ENCODE measurements around the gene GPX4.
A peak's percentile ranks its signal among the peaks of the same experiment; 100 is the strongest.
"Not testable (repeated sequence)": the region's sequence is repeated elsewhere in the genome, so short reads cannot be mapped to it uniquely, and the experiment has no call there.

The GPX4 gene

DNA sequence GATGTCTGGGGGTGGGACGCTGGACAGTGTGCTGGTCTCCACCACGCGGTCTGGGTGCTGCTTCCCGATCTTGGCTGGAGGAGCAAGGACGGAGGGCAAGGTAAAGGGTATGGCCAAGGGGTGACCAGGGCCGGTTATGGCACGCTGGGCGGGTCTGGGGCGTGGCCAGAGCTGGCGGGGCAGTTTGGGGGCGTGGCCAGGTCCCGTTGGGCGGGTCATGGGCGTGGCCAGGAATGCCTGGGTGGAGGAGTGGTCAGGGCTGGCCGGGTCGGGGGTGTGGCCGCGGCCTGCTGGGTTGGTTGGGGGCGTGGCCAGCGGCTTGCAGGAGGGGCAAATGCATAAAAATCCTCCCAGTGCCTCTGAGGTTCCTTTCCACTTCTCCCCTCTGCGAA, 19.2 kb downstream of the GPX4 start:
- no peak overlapping the region for H3K4me3 ChIP-seq
- peak overlapping the region in 2 of 21 experiments; percentile 3 to 46 for H3K27ac ChIP-seq

DNA sequence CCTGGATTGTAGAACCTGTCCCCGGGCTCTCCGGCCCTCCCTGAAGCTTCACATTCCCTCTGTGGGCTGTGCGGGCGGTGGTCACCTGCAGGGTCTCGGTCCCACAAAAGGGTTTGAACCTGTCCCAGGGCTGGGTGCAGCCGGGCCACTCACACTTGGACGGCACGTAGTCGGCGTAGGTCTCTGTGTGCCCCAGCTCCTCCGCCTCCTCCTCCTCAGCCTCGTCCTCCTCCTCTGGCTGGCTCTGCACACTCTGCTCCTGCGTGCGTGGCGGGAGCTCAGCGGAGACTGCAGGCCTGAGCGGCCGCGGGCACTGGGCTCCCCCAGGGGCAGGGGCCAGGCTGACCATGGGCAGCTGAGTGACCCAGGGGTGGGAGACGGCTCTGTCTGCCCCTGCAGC, 19.6 kb downstream of the GPX4 start:
- H3K4me3 ChIP-seq: no peak overlapping the region
- H3K27ac ChIP-seq: peak overlapping the region in 9 of 21 experiments; percentile 3 to 73 (median 46)

DNA sequence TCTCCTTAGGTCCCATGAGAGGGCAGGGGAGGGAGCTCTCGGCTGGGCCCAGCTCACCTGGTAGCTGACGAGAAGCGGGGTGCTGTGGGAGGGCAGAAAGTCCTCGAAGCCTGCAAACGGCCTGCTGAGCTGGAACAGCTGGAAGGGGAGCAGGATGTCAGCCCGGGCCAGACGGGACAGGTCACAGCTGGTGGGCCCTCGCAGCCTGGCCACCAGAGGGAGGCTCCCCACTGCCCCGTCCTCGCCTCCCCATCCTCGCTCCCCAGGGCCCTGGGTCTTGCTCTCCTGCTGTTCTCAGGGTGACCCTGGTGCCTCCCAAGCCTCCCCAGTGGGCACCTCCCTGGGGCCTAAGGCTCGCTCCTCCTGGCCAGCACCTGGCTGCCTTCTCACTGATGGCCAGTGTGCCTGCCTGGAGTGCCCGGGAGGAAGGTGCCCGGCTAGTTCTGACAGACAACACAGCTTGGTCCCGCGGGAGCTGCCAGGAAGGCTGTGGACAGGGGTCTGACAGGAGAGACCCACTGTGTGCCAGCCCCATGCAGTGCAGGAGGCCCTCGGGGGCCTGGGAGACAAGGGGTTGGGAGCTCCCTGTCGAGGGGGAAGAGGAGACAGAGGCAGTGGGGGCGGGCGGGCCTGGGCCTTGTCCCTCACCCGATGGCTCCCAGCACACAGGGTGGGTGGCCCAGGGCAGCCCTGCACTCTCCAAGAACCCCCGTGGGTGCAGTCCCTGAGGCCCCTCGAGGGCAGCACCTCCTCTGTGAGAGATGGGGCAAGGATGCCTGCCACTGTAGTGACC, 20.3 kb downstream of the GPX4 start:
- Histone ChIP-seq H3K27ac (peak overlapping the region in 12 of 21 experiments; percentile 4 to 73 (median 42)), H3K4me3 (no peak overlapping the region)

DNA sequence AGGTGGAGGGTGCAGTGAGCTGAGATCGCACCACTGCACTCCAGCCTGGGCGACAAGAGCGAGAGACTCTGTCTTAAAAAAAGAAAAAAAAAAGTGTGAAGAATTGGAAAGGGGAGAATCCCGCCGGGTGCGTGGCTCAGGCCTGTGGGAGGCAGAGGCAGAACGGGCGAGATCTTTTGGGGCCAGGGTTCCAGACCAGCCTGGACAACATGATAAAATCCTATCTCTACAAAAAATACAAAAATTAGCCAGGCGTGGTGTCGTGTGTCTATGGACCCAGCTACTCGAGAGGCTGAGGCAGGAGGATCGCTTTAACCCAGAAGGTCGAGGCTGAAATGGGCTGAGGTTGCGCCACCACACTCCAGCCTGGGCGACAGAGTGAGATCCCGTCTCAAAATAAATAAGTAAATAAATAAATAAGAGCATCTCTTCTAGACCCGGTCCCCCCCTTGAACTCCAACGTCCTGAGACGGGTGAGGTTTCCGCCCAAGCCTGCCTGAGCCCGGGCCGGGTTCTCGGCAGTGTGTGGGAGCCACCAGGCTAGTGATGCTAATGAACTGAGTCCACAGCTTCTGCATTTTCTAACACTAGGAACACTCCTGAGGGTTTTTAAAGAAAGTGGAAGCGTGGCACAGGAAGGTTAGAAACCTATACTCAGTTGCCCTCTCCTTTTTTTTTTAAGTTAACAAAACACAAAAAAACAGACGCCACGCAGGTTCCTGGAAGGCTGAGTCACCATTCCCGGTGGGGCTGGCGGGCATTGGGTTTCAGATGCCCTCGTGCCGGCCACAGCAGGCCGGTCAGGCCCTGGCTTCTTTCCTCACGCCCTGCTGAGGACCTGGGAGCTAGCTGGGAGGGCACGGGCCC, 22.0 kb downstream of the GPX4 start:
- peak overlapping the region in 18 of 21 experiments; percentile 0 to 75 (median 54) for H3K27ac ChIP-seq

DNA sequence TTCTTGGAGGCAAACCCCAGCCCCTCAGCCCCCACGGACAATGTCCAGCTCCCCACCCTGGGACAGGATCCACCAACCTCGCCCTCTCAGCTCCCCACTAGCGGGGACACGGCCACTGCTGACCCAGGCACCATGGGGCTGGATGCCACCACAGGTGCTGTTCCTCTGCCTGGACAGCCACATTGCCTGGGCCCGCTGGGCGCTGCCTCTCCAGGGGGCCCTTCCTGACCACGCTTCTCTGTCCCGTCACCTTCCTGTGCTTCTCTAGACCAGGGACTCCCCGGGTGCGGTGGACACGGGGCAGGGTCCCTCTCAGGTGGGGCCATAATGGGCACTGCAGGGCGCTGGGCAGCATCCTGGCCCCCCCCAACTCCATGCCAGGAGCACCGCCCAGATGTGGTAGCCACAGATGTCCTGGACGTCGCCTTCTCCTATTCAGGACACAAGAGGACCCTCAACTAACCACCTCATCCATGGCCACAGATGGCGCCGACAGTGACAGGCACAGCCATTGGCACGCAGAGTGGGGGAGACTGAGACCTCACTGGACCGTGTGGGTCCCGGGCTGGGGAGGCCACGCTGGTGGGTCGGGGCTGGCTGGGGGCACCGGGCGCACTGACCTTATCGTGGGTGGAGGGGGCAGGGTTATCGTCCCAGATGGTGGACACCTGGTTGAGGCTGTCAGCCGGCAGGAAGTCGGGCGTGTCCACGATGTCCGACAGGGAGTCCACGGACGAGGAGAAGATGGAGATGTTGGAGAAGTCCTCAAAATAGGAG, 23.4 kb downstream of the GPX4 start:
- peak overlapping the region in 16 of 21 experiments; percentile 7 to 75 (median 52) for H3K27ac ChIP-seq
- H3K4me3 ChIP-seq: peak overlapping the region in 1 of 7 experiments; percentile 4

More for the DNA sequence above, 22.0 kb downstream of the GPX4 start:
- H3K4me3 ChIP-seq: no peak overlapping the region

DNA sequence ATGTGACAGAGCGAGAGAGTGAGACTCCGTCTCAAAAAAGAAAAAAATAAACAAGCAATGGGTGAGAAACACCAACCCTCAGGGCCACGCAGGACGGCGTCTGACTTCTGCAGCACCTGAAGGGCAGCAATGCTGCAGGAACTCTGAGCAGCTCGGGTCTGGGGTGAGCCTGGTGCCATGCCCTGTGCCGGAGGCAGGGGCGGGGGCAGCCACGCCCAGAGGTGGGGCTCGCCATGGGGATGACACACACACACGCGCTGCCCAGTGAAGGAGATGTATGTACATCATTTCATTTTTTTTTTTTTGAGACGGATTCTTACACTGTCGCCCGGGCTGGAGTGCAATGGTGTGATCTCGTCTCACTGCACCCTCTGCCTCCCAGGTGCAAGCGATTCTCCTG, 24.3 kb downstream of the GPX4 start:
- H3K27ac ChIP-seq: peak overlapping the region in 5 of 21 experiments; percentile 2 to 60 (median 44)
- no peak overlapping the region for H3K4me3 ChIP-seq

DNA sequence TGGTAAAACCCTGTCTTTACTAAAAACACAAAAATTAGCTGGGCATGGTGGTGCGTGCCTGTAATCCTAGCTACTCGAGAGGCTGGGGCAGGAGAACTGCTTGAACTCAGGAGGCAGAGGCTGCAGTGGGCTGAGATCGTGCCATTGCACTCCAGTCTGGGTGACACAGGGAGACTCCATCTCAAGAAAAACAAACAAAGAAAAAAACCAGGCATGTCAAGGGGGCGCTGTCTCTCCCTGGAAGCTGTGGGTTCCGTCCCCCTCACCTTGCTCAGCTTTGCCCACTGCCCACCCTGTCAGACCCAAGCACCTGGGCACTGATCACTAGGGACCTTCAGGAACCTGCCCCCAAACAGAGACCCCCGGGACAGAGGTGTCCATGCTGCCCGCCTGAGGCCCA, 25.3 kb downstream of the GPX4 start:
- peak overlapping the region in 7 of 21 experiments; percentile 44 to 100 (median 97) for H3K27ac ChIP-seq
- not testable (repeated sequence) for H3K4me3 ChIP-seq

DNA sequence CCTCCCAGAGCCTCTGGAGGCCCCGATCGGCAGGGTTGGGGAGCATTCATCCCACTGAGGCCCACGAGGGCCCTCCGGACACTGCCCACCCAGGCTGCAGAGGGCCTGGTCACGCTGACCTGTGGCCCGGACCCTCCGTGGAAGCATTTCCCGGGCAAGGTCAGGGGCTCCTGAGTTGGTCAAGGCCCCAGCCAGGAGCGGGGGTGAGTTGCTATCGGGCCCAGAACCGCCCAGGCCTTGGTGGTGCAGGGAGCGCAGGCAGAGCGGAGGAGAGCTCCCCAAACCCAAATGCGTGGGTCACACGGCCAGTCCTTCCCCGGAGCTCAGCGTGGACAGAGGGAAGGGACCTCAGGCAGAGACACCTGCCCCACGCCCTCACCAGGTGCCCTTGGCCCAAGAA, 25.7 kb downstream of the GPX4 start:
- peak overlapping the region in 10 of 21 experiments; percentile 23 to 100 (median 98) for H3K27ac ChIP-seq
- H3K4me3 ChIP-seq: peak overlapping the region in 3 of 7 experiments; percentile 69 to 80 (median 71)

DNA sequence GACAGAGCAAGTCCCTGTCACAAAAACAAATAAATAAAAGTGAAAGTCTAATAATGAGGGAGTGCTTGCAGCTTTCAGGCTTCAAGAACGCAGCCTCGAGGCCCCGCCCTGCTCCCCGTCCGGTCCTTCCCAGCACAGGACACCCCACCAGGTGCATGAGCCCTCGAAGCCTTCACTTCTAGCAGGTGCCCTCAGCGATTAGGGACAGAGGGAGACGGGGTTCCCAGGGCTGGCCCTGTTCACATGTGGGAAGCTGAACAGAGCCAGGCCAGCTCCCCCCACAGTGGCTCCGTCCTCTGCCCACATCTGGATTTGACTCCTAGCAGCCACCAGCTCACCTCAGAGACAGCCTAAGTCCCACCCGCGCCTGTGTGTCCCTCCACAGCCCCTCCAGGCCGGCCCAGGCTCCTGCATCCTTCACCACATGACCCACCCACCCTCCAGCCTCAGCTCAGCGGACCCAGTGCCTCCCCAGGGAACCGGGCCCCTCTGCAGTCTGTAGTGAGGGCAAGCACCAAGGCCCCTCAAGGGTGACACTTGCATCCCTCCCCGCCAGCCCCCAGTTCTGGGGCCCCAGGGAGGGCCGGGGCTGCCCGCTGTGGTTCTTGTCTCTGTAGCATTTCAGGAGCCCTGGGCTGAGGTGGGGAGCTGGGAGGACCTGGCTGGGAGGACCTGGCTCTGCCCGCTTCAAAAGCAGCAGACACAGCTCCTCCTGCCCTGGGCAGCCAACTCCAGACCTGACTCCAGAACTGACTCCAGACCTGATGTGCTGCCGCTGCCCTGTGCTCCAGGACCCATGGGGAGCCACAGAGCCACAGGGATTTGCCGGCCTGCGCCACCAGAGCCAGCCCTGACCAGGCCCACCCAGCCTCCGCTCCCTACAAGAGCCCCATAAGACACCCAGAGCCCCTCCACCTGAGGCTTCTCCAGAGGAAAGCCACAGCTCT, 27.2 kb downstream of the GPX4 start:
- Histone ChIP-seq H3K4me3 (peak overlapping the region; percentile 52 to 80 (median 71)), H3K27ac (peak overlapping the region; percentile 86 to 100 (median 97))

DNA sequence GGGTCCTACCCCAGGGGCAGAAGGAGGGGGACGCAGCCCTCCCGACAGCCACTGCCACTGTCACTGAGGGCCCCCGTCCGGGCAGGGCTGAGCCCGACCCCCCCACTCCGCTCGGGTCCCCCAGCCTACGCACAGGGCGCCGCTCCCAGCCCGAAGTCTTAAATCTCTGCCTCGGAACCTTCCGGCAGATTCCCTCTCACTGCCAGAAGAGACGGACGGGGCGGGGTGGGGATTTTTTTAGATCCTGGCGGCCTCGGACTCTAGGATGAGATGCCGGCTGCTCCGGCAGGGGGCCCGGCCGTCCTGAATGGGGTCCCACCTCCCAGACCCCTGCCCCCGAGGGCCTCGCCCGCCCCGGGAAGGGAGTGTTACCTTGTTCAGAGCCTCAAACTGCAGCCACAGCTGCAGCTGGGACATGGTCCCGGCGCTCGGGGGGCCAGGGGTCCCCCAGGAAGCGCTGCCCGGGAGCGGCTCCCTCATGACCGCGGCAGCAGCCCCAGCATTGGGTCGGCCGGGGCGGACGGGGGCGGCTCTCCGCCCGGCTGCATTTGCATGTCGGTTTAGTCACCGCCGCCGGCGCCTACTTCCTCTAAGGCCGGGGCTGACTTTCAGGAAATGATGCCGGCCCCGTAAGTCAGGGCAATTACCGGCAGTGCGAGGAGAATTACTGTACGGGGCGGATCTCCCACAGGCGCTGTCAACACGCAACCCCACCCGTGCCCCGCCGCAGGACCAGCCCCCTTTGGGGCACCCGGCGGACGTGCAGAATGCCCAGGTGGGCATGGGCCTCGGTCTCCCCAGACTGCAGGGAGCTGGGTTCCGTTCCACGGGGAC, 28.1 kb downstream of the GPX4 start:
- H3K4me3 ChIP-seq: peak overlapping the region; percentile 52 to 80 (median 71)
- H3K27ac ChIP-seq: peak overlapping the region; percentile 86 to 100 (median 97)

DNA sequence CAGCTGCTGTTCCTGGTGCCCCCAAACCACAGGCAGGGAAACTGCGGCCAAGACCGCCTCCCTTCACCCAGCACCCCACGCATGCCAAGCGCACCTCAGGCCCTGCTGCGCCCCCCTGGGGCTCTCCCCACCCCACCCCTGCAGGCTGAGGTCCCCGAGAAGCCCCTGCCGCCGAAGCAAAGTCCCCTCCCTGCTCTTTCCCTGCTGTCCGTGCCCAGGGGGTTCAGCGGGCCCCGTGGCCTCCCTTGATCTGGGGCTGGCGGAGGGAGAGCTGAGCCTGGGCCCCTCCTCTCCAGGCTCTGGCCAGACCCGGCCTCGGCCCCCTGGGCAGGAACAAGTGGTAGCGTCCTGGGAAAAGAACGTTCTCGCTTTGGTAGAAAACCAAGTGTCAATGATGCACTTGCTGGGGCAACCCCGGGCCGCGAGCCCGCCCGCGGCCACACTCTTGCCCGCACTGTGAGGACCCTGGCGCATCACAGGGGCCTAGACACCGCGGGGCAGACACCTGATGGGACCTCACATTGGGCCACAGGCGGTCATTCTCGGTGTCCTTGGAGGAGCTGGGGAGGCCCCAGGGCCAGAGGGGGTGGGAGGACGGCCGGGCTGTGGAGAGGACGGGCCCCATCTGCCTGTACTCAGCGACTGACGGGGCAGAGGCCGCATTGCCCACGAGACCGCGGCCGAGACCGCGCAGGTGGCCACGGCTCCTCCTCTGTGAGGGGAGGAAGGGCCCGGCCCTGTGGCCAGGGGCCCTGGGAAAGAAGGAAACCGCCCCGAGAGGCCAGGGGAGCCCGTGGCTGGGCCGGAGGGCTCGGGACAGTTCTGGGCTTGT, 29.0 kb downstream of the GPX4 start:
- Histone ChIP-seq H3K27ac (peak overlapping the region; percentile 86 to 100 (median 97)), H3K4me3 (peak overlapping the region; percentile 52 to 80 (median 71))

DNA sequence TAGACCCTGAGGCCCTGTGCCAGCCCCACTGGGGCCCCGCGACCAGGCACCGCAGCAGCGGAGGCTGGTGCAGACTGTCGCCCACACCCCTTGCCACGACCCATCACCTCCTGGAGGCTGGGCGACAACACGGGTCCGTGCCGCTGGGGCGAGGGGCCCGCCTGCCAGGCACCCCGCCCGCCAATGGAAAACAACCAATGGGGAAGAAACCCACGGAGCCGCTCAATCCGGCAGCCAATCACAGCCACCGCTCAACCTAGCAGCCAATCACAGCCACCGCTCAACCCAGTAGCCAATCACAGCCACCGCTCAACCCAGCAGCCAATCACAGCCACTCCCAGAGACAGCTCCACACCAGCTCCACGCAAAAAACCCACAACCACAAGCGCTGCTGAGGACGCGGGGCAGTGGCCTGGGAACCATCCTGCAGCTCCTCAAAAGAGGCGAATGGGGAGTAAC, 29.7 kb downstream of the GPX4 start:
- Histone ChIP-seq H3K27ac (peak overlapping the region; percentile 86 to 100 (median 97)), H3K4me3 (peak overlapping the region in 4 of 7 experiments; percentile 5 to 80 (median 68))

DNA sequence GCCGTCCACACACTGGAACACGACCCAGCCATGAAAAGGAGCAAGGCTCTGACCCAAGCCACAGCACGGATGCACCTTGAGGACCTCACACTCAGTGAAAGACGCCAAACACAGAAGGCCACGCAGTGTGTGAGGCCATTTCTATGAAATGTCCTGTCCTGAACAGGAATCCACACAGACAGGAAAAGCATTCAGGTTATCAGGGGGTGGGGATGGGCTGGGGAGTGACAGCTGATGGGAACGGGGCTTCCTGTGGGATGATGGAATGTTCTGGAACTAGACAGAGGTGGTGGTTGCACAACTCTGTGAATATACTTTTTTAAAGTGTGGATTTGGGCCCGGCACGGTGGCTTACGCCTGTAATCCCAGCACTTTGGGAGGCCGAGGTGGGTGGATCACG, 30.6 kb downstream of the GPX4 start:
- Histone ChIP-seq H3K27ac (peak overlapping the region in 16 of 21 experiments; percentile 95 to 100 (median 98)), H3K4me3 (no peak overlapping the region)

DNA sequence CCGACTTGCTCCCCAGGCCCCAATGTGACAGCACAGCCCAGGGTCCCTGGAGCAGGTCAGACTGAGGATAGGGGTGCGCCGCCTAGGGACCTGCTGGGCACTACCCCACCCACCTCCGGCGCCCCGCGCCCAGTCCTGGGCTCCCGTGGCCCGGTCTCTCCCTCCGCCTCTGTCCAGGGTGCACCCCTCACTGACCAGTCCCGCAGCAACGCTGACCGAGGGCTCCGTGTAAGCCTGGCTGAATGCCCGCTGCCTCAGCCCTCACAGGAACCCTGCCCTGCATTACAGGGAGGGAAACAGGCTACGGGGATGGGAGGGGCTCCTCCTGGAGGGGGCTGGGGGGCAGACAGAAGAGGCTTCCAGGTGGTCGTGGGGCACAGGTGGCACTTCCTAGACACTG, 31.7 kb downstream of the GPX4 start:
- no peak overlapping the region for H3K4me3 ChIP-seq
- H3K27ac ChIP-seq: peak overlapping the region in 15 of 21 experiments; percentile 11 to 100 (median 67)

DNA sequence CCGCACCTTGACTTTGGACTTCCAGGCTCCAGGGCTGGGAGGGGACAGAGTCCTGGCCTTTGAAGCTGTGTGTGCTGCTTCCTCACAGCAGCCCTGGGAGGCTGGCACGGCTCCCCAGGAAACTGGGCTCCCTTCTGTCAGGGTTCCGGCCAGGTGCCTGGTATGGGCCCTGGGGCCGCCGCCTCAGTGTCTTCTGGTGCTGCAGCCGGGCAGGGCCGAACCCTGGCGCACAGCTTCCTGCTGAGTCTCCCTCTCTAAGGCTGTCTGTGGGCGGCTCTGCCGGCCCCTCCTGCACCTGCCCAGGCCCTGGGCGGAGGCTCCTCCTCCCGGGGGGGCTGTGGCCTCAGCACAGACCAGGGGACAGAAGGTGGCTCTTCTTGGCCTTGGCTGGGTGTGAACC, 32.4 kb downstream of the GPX4 start:
- H3K27ac ChIP-seq: peak overlapping the region in 13 of 21 experiments; percentile 19 to 100 (median 70)

DNA sequence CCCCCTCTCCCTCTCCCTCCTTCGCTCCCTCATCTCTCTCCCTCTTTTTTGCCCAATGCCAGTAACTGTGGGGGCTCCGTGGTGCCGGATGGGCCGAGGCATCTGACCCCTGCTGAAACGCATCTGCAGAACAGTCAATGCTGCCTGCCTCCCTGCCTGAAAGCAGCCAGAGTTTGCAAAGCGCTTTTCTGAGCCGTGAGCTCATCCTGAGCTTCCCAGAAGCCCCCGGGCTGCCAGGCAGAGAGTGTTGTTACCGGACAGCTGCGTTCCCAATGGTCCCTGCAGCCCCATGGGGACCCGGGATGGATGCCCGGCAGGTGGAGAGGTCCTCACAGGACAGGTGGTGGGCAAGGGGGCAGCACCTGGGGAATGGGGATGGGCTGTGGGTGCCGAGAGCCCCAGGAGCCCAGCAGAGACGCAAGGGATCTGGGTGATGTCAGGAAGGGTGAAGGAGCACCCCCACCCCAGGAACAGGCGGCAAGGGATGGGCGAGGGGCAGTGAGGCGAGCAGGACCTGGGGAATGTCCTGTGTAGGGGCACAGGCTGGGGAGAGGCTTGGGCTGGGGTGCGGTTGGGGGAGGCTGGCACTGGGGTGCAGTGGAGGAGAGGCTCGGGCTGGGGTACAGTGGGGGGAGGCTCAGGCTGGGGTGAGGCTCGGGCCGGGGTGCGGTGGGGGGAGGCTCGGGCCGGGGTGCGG, 33.0 kb downstream of the GPX4 start:
- peak overlapping the region in 13 of 21 experiments; percentile 19 to 100 (median 67) for H3K27ac ChIP-seq

More for the DNA sequence above, 32.4 kb downstream of the GPX4 start:
- no peak overlapping the region for H3K4me3 ChIP-seq

More for the DNA sequence above, 33.0 kb downstream of the GPX4 start:
- H3K4me3 ChIP-seq: no peak overlapping the region

Measured in skin epidermis (tissue), 12 donors.